Forelimb muscle (tissue), 1 donor: Measurements from ENCODE around the gene SGPP1. TPM values are rescaled to one million over a fixed set of nuclear protein-coding genes. Genes with fewer than 3 reads are reported as not detected.
"Not testable (repeated sequence)": the region's sequence is repeated elsewhere in the genome, so short reads cannot be mapped to it uniquely, and the experiment has no call there.

Source experiments
- DNase-seq: peaks from one replicate; pipeline ENCODE4 v3.0.0-alpha.2; 2013; ENCODE audit warnings: low read depth
- polyA plus RNA-seq: library from polyadenylated mRNA; unstranded; fragments of 120-200 nt; gene quantifications from one replicate; pipeline ENCODE4 v1.2.1, GENCODE V29; 2013; ENCODE audit not compliant: insufficient read length

The SGPP1 gene
- polyA plus RNA-seq, 1 donor, result 8.4 TPM

GRCh38 chr14:63636094-63636635 lies 91.7 kb downstream of the SGPP1 start:
- DNase-seq, result not testable (repeated sequence)

Other genes starting within 250 kb of the SGPP1 start
- gene PPP2R5E, start 184.7 kb downstream of the SGPP1 start, polyA plus RNA-seq, result 20.9 TPM
- 12.0 TPM for gene WDR89, start 86.2 kb downstream of the SGPP1 start, polyA plus RNA-seq
- 53.5 TPM for gene SYNE2, start 124.9 kb upstream of the SGPP1 start, polyA plus RNA-seq